HUES6 (cell line): Measurements from ENCODE around the gene KLHL17.

Experiments
- H3K27ac ChIP-seq: 2 replicates; pipeline ENCODE4 v1.7.0; 2013; ENCODE audit warnings: low read depth, mild to moderate bottlenecking, low read length, inconsistent platforms
- H3K27me3 ChIP-seq: 2 replicates; pipeline ENCODE4 v1.6.1; 2013; ENCODE audit warnings: low read length; ENCODE audit not compliant: control insufficient read depth, insufficient read depth
- H3K36me3 ChIP-seq: 2 replicates; pipeline ENCODE4 v1.6.1; 2013; ENCODE audit warnings: low read length; ENCODE audit not compliant: control insufficient read depth, insufficient read depth
- H3K4me1 ChIP-seq: 2 replicates; pipeline ENCODE4 v1.6.1; 2013; ENCODE audit warnings: low read length; ENCODE audit not compliant: control insufficient read depth, insufficient read depth
- H3K4me3 ChIP-seq: 2 replicates; pipeline ENCODE4 v1.5.1; 2013; ENCODE audit warnings: low read depth, low read length
- H3K9ac ChIP-seq: one replicate; pipeline ENCODE4 v1.6.1; 2013; ENCODE audit warnings: mild to moderate bottlenecking, low read length
- H3K9me3 ChIP-seq: 2 replicates; pipeline ENCODE4 v1.6.1; 2013; ENCODE audit warnings: low read depth, low read length; ENCODE audit not compliant: control insufficient read depth, insufficient read depth

Gene KLHL17

GRCh38 chr1:923991-924655, 36.3 kb upstream of the KLHL17 start:
- Histone ChIP-seq H3K9me3 (no peaks in the 10 kb centered on the region), H3K4me3 (peak overlapping the region; percentile 59), H3K27me3 (peaks cover 99% of the 10 kb centered on the region), H3K4me1 (peaks cover 22% of the 10 kb centered on the region), H3K9ac (no peak overlapping the region), H3K27ac (no peak overlapping the region), H3K36me3 (no peaks in the 10 kb centered on the region)

DNA sequence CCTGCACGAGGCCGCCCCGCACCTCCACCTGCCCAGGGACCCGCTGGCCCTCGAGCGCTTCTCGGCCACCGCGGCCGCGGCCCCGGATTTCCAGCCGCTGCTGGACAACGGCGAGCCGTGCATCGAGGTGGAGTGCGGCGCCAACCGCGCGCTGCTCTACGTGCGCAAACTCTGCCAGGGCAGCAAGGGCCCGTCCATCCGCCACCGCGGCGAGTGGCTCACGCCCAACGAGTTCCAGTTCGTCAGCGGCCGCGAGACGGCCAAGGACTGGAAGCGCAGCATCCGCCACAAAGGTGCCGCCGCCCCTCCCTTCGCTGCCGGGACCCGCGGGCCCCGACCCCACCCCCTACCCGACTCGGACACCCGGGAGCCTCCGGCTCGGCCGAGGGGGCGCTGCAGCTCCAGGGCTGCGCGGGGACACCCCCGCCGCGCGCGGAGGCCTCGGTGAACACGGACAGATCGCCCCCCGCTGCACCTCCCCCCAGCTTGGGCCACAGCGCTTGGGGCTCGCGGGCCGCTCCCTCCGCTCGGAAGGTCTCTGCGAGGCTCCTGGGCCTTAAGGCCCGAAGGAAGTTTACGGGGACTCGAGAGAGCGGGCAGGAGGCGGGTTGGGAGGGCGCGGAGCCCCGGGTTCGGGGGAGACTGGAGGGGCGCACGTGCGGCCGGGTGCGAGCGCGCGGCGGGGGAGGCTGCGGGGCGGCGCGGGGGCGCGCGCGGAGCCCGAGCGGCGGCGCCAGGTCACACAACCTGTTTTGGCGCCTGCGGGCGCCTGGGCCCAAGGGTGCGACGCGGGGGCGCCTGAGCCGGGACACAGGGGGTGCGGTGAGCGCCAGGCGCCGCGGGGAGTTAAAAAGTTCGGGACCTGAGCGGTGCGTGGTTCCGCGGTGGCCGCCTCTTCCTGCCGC, 35.5 kb upstream of the KLHL17 start:
- H3K27me3 ChIP-seq, result peaks cover 99% of the 10 kb centered on the region
- H3K36me3 ChIP-seq, result no peaks in the 10 kb centered on the region
- peaks cover 22% of the 10 kb centered on the region for H3K4me1 ChIP-seq
- H3K27ac ChIP-seq, result no peak overlapping the region
- H3K9ac ChIP-seq, result peak overlapping the region; percentile 25
- peak overlapping the region; percentile 59 for H3K4me3 ChIP-seq
- H3K9me3 ChIP-seq, result no peaks in the 10 kb centered on the region

DNA sequence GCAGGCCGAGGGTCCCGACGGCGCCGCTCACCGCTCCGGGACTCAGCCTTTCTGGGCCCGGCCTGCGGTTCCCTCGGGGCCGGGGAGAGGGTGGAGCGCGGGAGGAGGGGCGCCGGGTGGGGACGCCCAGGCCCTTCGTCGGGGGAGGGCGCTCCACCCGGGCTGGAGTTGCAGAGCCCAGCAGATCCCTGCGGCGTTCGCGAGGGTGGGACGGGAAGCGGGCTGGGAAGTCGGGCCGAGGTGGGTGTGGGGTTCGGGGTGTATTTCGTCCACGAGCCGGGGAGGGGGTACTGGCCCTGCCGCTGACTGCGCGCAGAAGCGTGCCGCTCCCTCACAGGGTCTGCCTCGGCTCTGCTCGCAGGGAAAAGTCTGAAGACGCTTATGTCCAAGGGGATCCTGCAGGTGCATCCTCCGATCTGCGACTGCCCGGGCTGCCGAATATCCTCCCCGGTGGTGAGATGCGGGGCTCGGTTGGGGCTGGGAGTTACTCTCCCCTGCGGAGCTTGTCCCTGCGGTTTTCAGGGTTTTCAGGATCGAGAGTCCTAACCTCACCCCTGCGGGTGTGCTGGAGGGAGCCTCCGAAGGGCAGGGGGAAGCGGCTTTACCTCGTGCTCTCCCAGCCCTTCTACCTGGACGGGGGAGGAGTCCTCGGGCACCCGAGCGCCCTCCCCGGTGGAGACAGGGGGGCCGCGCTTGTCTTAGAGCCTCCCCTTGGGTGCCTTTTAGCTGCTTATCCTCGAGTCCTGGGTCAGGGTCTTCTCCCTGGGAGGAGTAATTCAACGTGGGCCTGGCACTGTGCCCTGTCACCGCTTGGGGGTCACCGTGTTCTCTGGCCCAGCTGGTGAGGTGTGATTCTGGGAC, 34.6 kb upstream of the KLHL17 start:
- Histone ChIP-seq H3K27ac (no peak overlapping the region), H3K36me3 (no peaks in the 10 kb centered on the region), H3K4me3 (peak overlapping the region; percentile 47), H3K4me1 (peaks cover 14% of the 10 kb centered on the region), H3K9ac (no peak overlapping the region), H3K27me3 (peaks cover 99% of the 10 kb centered on the region), H3K9me3 (no peaks in the 10 kb centered on the region)

GRCh38 chr1:927234-927633, 33.1 kb upstream of the KLHL17 start:
- Histone ChIP-seq H3K36me3 (no peaks in the 10 kb centered on the region), H3K4me1 (peaks cover 9% of the 10 kb centered on the region; the same call in 1 of the 2 replicates), H3K4me3 (no peak overlapping the region), H3K9me3 (no peaks in the 10 kb centered on the region), H3K27me3 (peaks cover 99% of the 10 kb centered on the region), H3K9ac (no peak overlapping the region), H3K27ac (no peak overlapping the region)

DNA sequence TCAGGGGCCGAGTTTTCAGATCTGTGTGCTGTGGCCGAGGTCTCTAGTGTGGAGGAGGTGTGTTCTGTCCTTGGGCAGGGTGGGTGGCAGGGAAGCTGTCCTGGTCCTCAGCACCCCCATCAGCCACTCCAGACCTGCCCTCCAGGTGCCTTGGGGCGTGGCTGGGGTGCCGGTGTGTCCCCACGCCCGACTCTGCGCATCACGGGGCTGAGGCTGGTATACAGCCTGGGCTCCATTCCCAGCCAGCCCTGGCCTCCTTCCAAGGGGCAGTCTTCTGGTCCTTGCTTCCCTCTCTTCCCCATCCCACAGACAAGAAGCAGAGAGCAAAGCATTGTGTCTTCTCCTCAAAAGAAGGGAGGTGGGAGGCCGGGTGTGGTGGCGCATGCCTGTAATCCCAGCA, 32.6 kb upstream of the KLHL17 start:
- no peaks in the 10 kb centered on the region for H3K36me3 ChIP-seq
- H3K9me3 ChIP-seq, result no peaks in the 10 kb centered on the region
- no peak overlapping the region for H3K27ac ChIP-seq
- H3K4me3 ChIP-seq, result no peak overlapping the region
- H3K27me3 ChIP-seq, result peaks cover 99% of the 10 kb centered on the region
- H3K9ac ChIP-seq, result no peak overlapping the region
- peaks cover 9% of the 10 kb centered on the region; the same call in 1 of the 2 replicates for H3K4me1 ChIP-seq

GRCh38 chr1:928825-929661, 31.3 kb upstream of the KLHL17 start:
- H3K36me3 ChIP-seq, result no peaks in the 10 kb centered on the region
- no peaks in the 10 kb centered on the region for H3K9me3 ChIP-seq
- H3K9ac ChIP-seq, result no peak overlapping the region
- peaks cover 9% of the 10 kb centered on the region; the same call in 1 of the 2 replicates for H3K4me1 ChIP-seq
- H3K4me3 ChIP-seq, result no peak overlapping the region
- H3K27me3 ChIP-seq, result peaks cover 98% of the 10 kb centered on the region
- no peak overlapping the region for H3K27ac ChIP-seq

DNA sequence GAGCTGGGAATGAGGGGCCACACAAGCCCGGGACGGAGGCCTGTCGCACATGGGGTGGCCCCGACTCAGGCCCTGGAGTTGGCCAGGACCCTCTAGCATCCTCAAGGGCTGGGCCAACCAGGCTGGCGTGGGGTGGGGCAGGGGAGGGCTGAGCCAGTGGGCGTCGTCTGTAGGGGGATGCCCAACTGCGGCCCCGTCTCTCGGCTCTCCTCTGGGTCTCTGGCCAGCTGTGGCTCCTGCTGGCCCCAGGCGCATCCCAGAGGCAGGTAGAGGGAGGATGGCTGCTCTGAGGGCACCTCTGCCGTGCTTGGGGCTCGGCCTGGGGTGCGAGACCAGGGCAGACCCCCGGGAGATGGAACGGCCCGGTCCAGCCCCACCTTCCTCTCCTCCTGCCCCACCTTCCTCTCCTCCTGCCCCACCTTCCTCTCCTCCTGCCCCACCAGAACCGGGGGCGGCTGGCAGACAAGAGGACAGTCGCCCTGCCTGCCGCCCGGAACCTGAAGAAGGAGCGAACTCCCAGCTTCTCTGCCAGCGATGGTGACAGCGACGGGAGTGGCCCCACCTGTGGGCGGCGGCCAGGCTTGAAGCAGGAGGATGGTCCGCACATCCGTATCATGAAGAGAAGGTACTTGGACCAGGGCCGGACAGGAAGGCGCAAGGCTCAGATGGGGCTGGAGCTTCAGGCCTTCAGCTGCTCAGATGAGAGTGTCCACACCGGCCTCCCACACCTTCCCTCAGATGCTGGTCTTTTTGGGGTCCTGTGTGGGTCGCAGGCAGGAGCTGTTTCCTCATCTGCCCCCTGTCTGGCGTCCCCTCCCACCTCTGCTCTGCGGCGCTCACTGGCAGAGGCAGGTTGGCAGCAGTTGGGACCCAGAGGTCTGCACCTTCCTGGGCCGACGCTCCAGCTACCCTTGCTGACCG, 30.4 kb upstream of the KLHL17 start:
- no peak overlapping the region for H3K9ac ChIP-seq
- no peaks in the 10 kb centered on the region for H3K9me3 ChIP-seq
- H3K4me3 ChIP-seq, result no peak overlapping the region
- H3K27me3 ChIP-seq, result peaks cover 92% of the 10 kb centered on the region
- H3K27ac ChIP-seq, result no peak overlapping the region
- H3K36me3 ChIP-seq, result no peaks in the 10 kb centered on the region
- peaks cover 11% of the 10 kb centered on the region for H3K4me1 ChIP-seq

- Histone ChIP-seq H3K27me3 (peaks cover 92% of the 10 kb centered on the region), H3K9ac (no peak overlapping the region), H3K27ac (no peak overlapping the region), H3K36me3 (no peaks in the 10 kb centered on the region), H3K4me1 (peaks cover 18% of the 10 kb centered on the region), H3K4me3 (no peak overlapping the region), H3K9me3 (no peaks in the 10 kb centered on the region)
Measured at GRCh38 chr1:930633-931138, 29.7 kb upstream of the KLHL17 start.

DNA sequence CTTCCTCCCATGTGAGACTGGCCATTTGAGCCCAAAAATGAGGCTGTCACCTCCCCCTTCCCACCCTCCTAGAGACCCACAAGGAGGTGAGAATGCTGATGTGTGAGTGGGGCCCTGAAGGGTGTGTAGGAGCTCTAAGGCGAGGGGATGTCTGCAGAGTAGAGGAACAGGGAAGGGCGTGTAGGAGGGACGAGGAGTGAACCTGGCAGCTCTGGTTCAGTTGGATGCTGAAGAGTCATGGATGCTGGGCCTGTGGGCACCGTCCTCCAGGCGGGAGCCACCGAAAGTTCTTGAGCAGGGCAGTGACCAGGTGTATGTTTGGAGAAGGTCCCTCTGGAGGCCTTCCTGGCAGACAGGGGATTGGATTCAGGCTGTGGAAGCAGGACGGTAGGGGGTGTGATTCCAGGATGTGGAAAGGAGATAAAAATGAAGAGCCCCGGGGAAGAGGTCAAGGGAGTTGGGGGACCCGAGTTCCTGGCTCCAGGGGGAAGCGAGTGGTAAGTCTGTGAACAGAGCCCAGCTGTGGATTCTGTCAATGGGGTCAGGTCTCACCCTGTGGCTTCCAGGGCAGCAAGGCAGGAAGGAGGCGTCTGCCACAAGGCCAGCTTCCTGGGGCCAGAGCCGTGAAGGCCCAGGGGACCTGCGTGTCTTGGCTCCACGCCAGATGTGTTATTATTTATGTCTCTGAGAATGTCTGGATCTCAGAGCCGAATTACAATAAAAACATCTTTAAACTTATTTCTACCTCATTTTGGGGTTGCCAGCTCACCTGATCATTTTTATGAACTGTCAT, 28.8 kb upstream of the KLHL17 start:
- Histone ChIP-seq H3K4me3 (no peak overlapping the region), H3K9ac (no peak overlapping the region), H3K4me1 (peaks cover 12% of the 10 kb centered on the region), H3K27ac (no peak overlapping the region), H3K27me3 (peaks cover 92% of the 10 kb centered on the region), H3K36me3 (no peaks in the 10 kb centered on the region), H3K9me3 (no peaks in the 10 kb centered on the region)
